HG03354 (cell line): Measurements from ENCODE around the gene EPHB1.
"Not testable (repeated sequence)": the region's sequence is repeated elsewhere in the genome, so short reads cannot be mapped to it uniquely, and the experiment has no call there.

Source experiments
- ATAC-seq: cut with Tn5 transposase; IDR thresholded peaks from one replicate; pipeline ENCODE4 v1.9.1; 2021; ENCODE audit warnings: mild to moderate bottlenecking; ENCODE audit not compliant: unreplicated experiment, poor library complexity, severe bottlenecking

Gene EPHB1

GRCh38 chr3:135203026-135203425 lies 408.0 kb downstream of the EPHB1 start:
- no peak for ATAC-seq

GRCh38 chr3:135213213-135213612 lies 418.2 kb downstream of the EPHB1 start:
- no peak for ATAC-seq

- no peak for ATAC-seq
Observed at GRCh38 chr3:135213822-135214221, 418.8 kb downstream of the EPHB1 start.

- no peak for ATAC-seq
Observed at GRCh38 chr3:135214400-135214799, 419.3 kb downstream of the EPHB1 start.

GRCh38 chr3:135215516-135215915 lies 420.5 kb downstream of the EPHB1 start:
- no peak for ATAC-seq

GRCh38 chr3:135216659-135217058 lies 421.6 kb downstream of the EPHB1 start:
- ATAC-seq, result no peak

- no peak for ATAC-seq
Observed at GRCh38 chr3:135217730-135218129, 422.7 kb downstream of the EPHB1 start.

GRCh38 chr3:135218304-135218703 lies 423.2 kb downstream of the EPHB1 start:
- peak; percentile 56 for ATAC-seq

GRCh38 chr3:135218782-135219181 lies 423.7 kb downstream of the EPHB1 start:
- ATAC-seq, result no peak

- no peak for ATAC-seq
Observed at GRCh38 chr3:135224815-135225362, 429.8 kb downstream of the EPHB1 start.

GRCh38 chr3:135226057-135226456 lies 431.0 kb downstream of the EPHB1 start:
- ATAC-seq, result peak; percentile 65

- no peak for ATAC-seq
Observed at GRCh38 chr3:135228201-135228600, 433.1 kb downstream of the EPHB1 start.

- ATAC-seq, result no peak
Observed at GRCh38 chr3:135229018-135229495, 434.0 kb downstream of the EPHB1 start.

GRCh38 chr3:135231737-135232136 lies 436.7 kb downstream of the EPHB1 start:
- ATAC-seq, result no peak

GRCh38 chr3:135232226-135232625 lies 437.2 kb downstream of the EPHB1 start:
- ATAC-seq, result no peak

GRCh38 chr3:135233476-135233875 lies 438.4 kb downstream of the EPHB1 start:
- not testable (repeated sequence) for ATAC-seq

- no peak for ATAC-seq
Observed at GRCh38 chr3:135235541-135235940, 440.5 kb downstream of the EPHB1 start.

GRCh38 chr3:135237371-135238143 lies 442.5 kb downstream of the EPHB1 start:
- ATAC-seq, result no peak

- no peak for ATAC-seq
Observed at GRCh38 chr3:135238236-135238830, 443.3 kb downstream of the EPHB1 start.

- no peak for ATAC-seq
Observed at GRCh38 chr3:135238871-135239614, 444.0 kb downstream of the EPHB1 start.

- ATAC-seq, result no peak
Observed at GRCh38 chr3:135239615-135239884, 444.5 kb downstream of the EPHB1 start.
